Neuron (in vitro differentiated cells): ENCODE measurements around the gene FUT7.

Source experiments
- H2AFZ ChIP-seq: one replicate; pipeline ENCODE4 v1.6.1; 2013; ENCODE audit warnings: low read depth, mild to moderate bottlenecking, inconsistent platforms, low read length, moderate library complexity
- H3K27me3 ChIP-seq: one replicate; pipeline ENCODE4 v1.6.1; 2013; ENCODE audit warnings: low read length; ENCODE audit not compliant: insufficient read depth
- H3K36me3 ChIP-seq: one replicate; pipeline ENCODE4 v1.6.1; 2013; ENCODE audit warnings: low read length; ENCODE audit not compliant: insufficient read depth
- H3K4me1 ChIP-seq: one replicate; pipeline ENCODE4 v1.6.1; 2013; ENCODE audit warnings: low read length; ENCODE audit not compliant: insufficient read depth
- H3K4me3 ChIP-seq: 2 replicates; pipeline ENCODE4 v1.5.1; 2013; ENCODE audit warnings: mild to moderate bottlenecking, low read length, moderate library complexity
- H3K9me3 ChIP-seq: one replicate; pipeline ENCODE4 v1.6.1; 2013; ENCODE audit warnings: low read length

The FUT7 gene

GRCh38 chr9:137049544-137050449 lies 17.9 kb upstream of the FUT7 start:
- Histone ChIP-seq H2AFZ (no peak overlapping the region), H3K9me3 (no peaks in the 10 kb centered on the region), H3K36me3 (no peaks in the 10 kb centered on the region), H3K4me1 (peaks cover 7% of the 10 kb centered on the region), H3K27me3 (peaks cover 71% of the 10 kb centered on the region), H3K4me3 (no peak overlapping the region)

GRCh38 chr9:137048655-137049543 lies 17.0 kb upstream of the FUT7 start:
- Histone ChIP-seq H2AFZ (no peak overlapping the region), H3K4me3 (no peak overlapping the region), H3K4me1 (peaks cover 15% of the 10 kb centered on the region), H3K36me3 (no peaks in the 10 kb centered on the region), H3K27me3 (peaks cover 62% of the 10 kb centered on the region), H3K9me3 (no peaks in the 10 kb centered on the region)

- Histone ChIP-seq H3K27me3 (peaks cover 36% of the 10 kb centered on the region), H2AFZ (peak within 1 kb of the TSS; percentile 75), H3K36me3 (no peaks in the 10 kb centered on the region), H3K4me1 (peaks cover 30% of the 10 kb centered on the region), H3K9me3 (no peaks in the 10 kb centered on the region), H3K4me3 (peak within 1 kb of the TSS; percentile 85)
Measured at GRCh38 chr9:137046088-137046787, 14.3 kb upstream of the FUT7 start, which contains the start of gene NPDC1. TSS of gene NPDC1 (minus strand) at chr9:137046177. CDS start at chr9:137045989, 188 bp downstream.

GRCh38 chr9:137045294-137046087 lies 13.6 kb upstream of the FUT7 start:
- Histone ChIP-seq H3K27me3 (peaks cover 28% of the 10 kb centered on the region), H3K4me1 (peaks cover 38% of the 10 kb centered on the region), H3K4me3 (peak overlapping the region; percentile 85), H2AFZ (peak overlapping the region; percentile 75), H3K36me3 (no peaks in the 10 kb centered on the region), H3K9me3 (no peaks in the 10 kb centered on the region)

GRCh38 chr9:137044502-137045177 lies 12.8 kb upstream of the FUT7 start:
- peak overlapping the region; percentile 85 for H3K4me3 ChIP-seq
- H3K36me3 ChIP-seq: peaks cover 4% of the 10 kb centered on the region
- peaks cover 40% of the 10 kb centered on the region for H3K4me1 ChIP-seq
- H2AFZ ChIP-seq: no peak overlapping the region
- no peaks in the 10 kb centered on the region for H3K9me3 ChIP-seq
- peaks cover 20% of the 10 kb centered on the region for H3K27me3 ChIP-seq

GRCh38 chr9:137044037-137044436 lies 12.1 kb upstream of the FUT7 start:
- Histone ChIP-seq H3K36me3 (peaks cover 10% of the 10 kb centered on the region), H2AFZ (no peak overlapping the region), H3K4me1 (peaks cover 40% of the 10 kb centered on the region), H3K4me3 (peak overlapping the region; percentile 85), H3K27me3 (peaks cover 14% of the 10 kb centered on the region), H3K9me3 (no peaks in the 10 kb centered on the region)

GRCh38 chr9:137042751-137043727 lies 11.2 kb upstream of the FUT7 start:
- Histone ChIP-seq H3K4me3 (no peak overlapping the region), H3K36me3 (peaks cover 16% of the 10 kb centered on the region), H3K9me3 (no peaks in the 10 kb centered on the region), H3K27me3 (peaks cover 9% of the 10 kb centered on the region), H2AFZ (no peak overlapping the region), H3K4me1 (peaks cover 40% of the 10 kb centered on the region)

GRCh38 chr9:137041124-137041523 lies 9.2 kb upstream of the FUT7 start:
- peaks cover 22% of the 10 kb centered on the region for H3K36me3 ChIP-seq
- H3K4me1 ChIP-seq: peaks cover 40% of the 10 kb centered on the region
- H3K27me3 ChIP-seq: no peaks in the 10 kb centered on the region
- H3K4me3 ChIP-seq: peak overlapping the region; percentile 31
- H2AFZ ChIP-seq: no peak overlapping the region
- H3K9me3 ChIP-seq: no peaks in the 10 kb centered on the region

- H3K4me3 ChIP-seq: peak overlapping the region; percentile 31
Measured at GRCh38 chr9:137040568-137040967, 8.7 kb upstream of the FUT7 start.

GRCh38 chr9:137039611-137040366 lies 7.9 kb upstream of the FUT7 start:
- H3K4me1 ChIP-seq: peaks cover 34% of the 10 kb centered on the region
- peaks cover 22% of the 10 kb centered on the region for H3K36me3 ChIP-seq
- no peak overlapping the region for H2AFZ ChIP-seq
- no peaks in the 10 kb centered on the region for H3K9me3 ChIP-seq
- H3K27me3 ChIP-seq: no peaks in the 10 kb centered on the region
- H3K4me3 ChIP-seq: no peak overlapping the region

More at GRCh38 chr9:137040568-137040967, 8.7 kb upstream of the FUT7 start:
- peaks cover 22% of the 10 kb centered on the region for H3K36me3 ChIP-seq
- no peaks in the 10 kb centered on the region for H3K9me3 ChIP-seq
- no peaks in the 10 kb centered on the region for H3K27me3 ChIP-seq
- no peak overlapping the region for H2AFZ ChIP-seq
- peaks cover 40% of the 10 kb centered on the region for H3K4me1 ChIP-seq
